ENCODE measurements around the gene IL1RAPL2.

The IL1RAPL2 gene

GRCh38 chrX:104662694-104663093, 96.7 kb downstream of the IL1RAPL2 start:
- no peaks in the 10 kb centered on the region for H3K79me2 ChIP-seq (ENCODE audit: control insufficient read depth, low read length)
- H3F3A ChIP-seq (ENCODE audit: control insufficient read depth, insufficient read depth), result no peaks in the 10 kb centered on the region
- H4K20me1 ChIP-seq (ENCODE audit: control insufficient read depth, insufficient read depth, low read depth, low read length), result no peaks in the 10 kb centered on the region
- H3K4me3 ChIP-seq (ENCODE audit: low read length), result no peak overlapping the region
- no peak for TF ChIP-seq CTCF (IDR thresholded peaks at IDR 0.05; ENCODE audit: low read depth, low read length, poor library complexity, severe bottlenecking)
- TF ChIP-seq EZH2phosphoT487 (IDR thresholded peaks at IDR 0.05; ENCODE audit: borderline replicate concordance, low read length), result no peak
- no peaks in the 10 kb centered on the region for H3K9me2 ChIP-seq (replicated peaks; ENCODE audit: control insufficient read depth, low read length)
- no peaks in the 10 kb centered on the region for H3K36me3 ChIP-seq (ENCODE audit: control insufficient read depth, low read length)
- H3K27me3 ChIP-seq (ENCODE audit: control insufficient read depth, low read length), result no peaks in the 10 kb centered on the region
- no peak overlapping the region for H3K27ac ChIP-seq (ENCODE audit: low read depth, low read length)
- H3K4me2 ChIP-seq (ENCODE audit: low read length), result no peak overlapping the region
- H3K9me3 ChIP-seq (ENCODE audit: control insufficient read depth, insufficient read depth, low read length), result no peaks in the 10 kb centered on the region
- no peaks in the 10 kb centered on the region for H3K4me1 ChIP-seq (ENCODE audit: control insufficient read depth, low read length)

- Histone ChIP-seq H3K4me3 (ENCODE audit: low read length) (no peak overlapping the region), H3K9me2 (replicated peaks; ENCODE audit: control insufficient read depth, low read length) (no peaks in the 10 kb centered on the region), H3K36me3 (ENCODE audit: control insufficient read depth, low read length) (no peaks in the 10 kb centered on the region), H3K4me2 (ENCODE audit: low read length) (no peak overlapping the region), H3K27ac (ENCODE audit: low read depth, low read length) (no peak overlapping the region), H3K79me2 (ENCODE audit: control insufficient read depth, low read length) (no peaks in the 10 kb centered on the region), H3K27me3 (ENCODE audit: control insufficient read depth, low read length) (no peaks in the 10 kb centered on the region), H3K4me1 (ENCODE audit: control insufficient read depth, low read length) (no peaks in the 10 kb centered on the region), H3F3A (ENCODE audit: control insufficient read depth, insufficient read depth) (no peaks in the 10 kb centered on the region), H3K9me3 (ENCODE audit: control insufficient read depth, insufficient read depth, low read length) (no peaks in the 10 kb centered on the region), H4K20me1 (ENCODE audit: control insufficient read depth, insufficient read depth, low read depth, low read length) (no peaks in the 10 kb centered on the region)
- no peak for TF ChIP-seq EZH2phosphoT487 (IDR thresholded peaks at IDR 0.05; ENCODE audit: borderline replicate concordance, low read length)
- no peak for TF ChIP-seq CTCF (IDR thresholded peaks at IDR 0.05; ENCODE audit: low read depth, low read length, poor library complexity, severe bottlenecking)
Observed at GRCh38 chrX:104665691-104666090, 99.7 kb downstream of the IL1RAPL2 start.

- Histone ChIP-seq H3K36me3 (ENCODE audit: control insufficient read depth, low read length) (no peaks in the 10 kb centered on the region), H4K20me1 (ENCODE audit: control insufficient read depth, insufficient read depth, low read depth, low read length) (no peaks in the 10 kb centered on the region), H3F3A (ENCODE audit: control insufficient read depth, insufficient read depth) (no peaks in the 10 kb centered on the region), H3K9me2 (replicated peaks; ENCODE audit: control insufficient read depth, low read length) (no peaks in the 10 kb centered on the region), H3K4me1 (ENCODE audit: control insufficient read depth, low read length) (no peaks in the 10 kb centered on the region), H3K9me3 (ENCODE audit: control insufficient read depth, insufficient read depth, low read length) (no peaks in the 10 kb centered on the region), H3K4me2 (ENCODE audit: low read length) (no peak overlapping the region), H3K4me3 (ENCODE audit: low read length) (no peak overlapping the region), H3K79me2 (ENCODE audit: control insufficient read depth, low read length) (no peaks in the 10 kb centered on the region), H3K27me3 (ENCODE audit: control insufficient read depth, low read length) (no peaks in the 10 kb centered on the region), H3K27ac (ENCODE audit: low read depth, low read length) (no peak overlapping the region)
- TF ChIP-seq CTCF (IDR thresholded peaks at IDR 0.05; ENCODE audit: low read depth, low read length, poor library complexity, severe bottlenecking), result no peak
- no peak for TF ChIP-seq EZH2phosphoT487 (IDR thresholded peaks at IDR 0.05; ENCODE audit: borderline replicate concordance, low read length)
Observed at GRCh38 chrX:104668550-104668949, 102.6 kb downstream of the IL1RAPL2 start.

- Histone ChIP-seq H3K9me3 (ENCODE audit: control insufficient read depth, insufficient read depth, low read length) (no peaks in the 10 kb centered on the region), H3K36me3 (ENCODE audit: control insufficient read depth, low read length) (no peaks in the 10 kb centered on the region), H3K4me2 (ENCODE audit: low read length) (no peak overlapping the region), H3K27me3 (ENCODE audit: control insufficient read depth, low read length) (no peaks in the 10 kb centered on the region), H3K9me2 (replicated peaks; ENCODE audit: control insufficient read depth, low read length) (no peaks in the 10 kb centered on the region), H3K79me2 (ENCODE audit: control insufficient read depth, low read length) (no peaks in the 10 kb centered on the region), H3K27ac (ENCODE audit: low read depth, low read length) (no peak overlapping the region), H3K4me1 (ENCODE audit: control insufficient read depth, low read length) (no peaks in the 10 kb centered on the region), H4K20me1 (ENCODE audit: control insufficient read depth, insufficient read depth, low read depth, low read length) (no peaks in the 10 kb centered on the region), H3F3A (ENCODE audit: control insufficient read depth, insufficient read depth) (no peaks in the 10 kb centered on the region), H3K4me3 (ENCODE audit: low read length) (no peak overlapping the region)
- TF ChIP-seq CTCF (IDR thresholded peaks at IDR 0.05; ENCODE audit: low read depth, low read length, poor library complexity, severe bottlenecking) (no peak), EZH2phosphoT487 (IDR thresholded peaks at IDR 0.05; ENCODE audit: borderline replicate concordance, low read length) (no peak)
Observed at GRCh38 chrX:104669063-104669462, 103.1 kb downstream of the IL1RAPL2 start.

Data from DOHH2 (cell line).